Astrocyte of the cerebellum (primary cell): ENCODE measurements around the gene HBE1.

Source experiments
- DNase-seq: peaks from one replicate; pipeline ENCODE4 v3.0.0-alpha.2; 2011; ENCODE audit warnings: low read depth
- H3K4me3 ChIP-seq: 2 replicates; pipeline ENCODE4 v1.5.1; 2011; ENCODE audit warnings: mild to moderate bottlenecking, low read depth, low read length, moderate library complexity
- CTCF ChIP-seq: IDR thresholded peaks from 2 replicates; pipeline ENCODE4 v1.5.1; 2012; ENCODE audit warnings: low read length, low read depth, moderate library complexity, mild to moderate bottlenecking; ENCODE audit errors: missing control alignments
- in situ Hi-C: cut with HindIII; loops from 2 replicates; pipeline ENCODE4 v1.10.0; 2017; ENCODE audit warnings: low sequenced_read_pairs

HBE1 gene

GRCh38 chr11:5223146-5223545 lies 46.6 kb downstream of the HBE1 start:
- in situ Hi-C loops = no loop called here
- H3K4me3 ChIP-seq = no peak overlapping the region
- DNase-seq = no peak
- TF ChIP-seq CTCF = no peak
